Motor neuron (in vitro differentiated cells): ENCODE results near the gene ANKRD61. TPM values are rescaled to one million over a fixed set of nuclear protein-coding genes. Genes with fewer than 3 reads are reported as not detected.

ENCODE experiments used
- ATAC-seq, 8 experiments: fragments of 200-7000 bp; cut with Tn5 transposase; replicated peaks in 6 of 8; 2 replicates each; pipeline ENCODE4 v1.8.0; 2021; ENCODE audit warnings: mild to moderate bottlenecking in 8 of 8, moderate library complexity in 8 of 8
- H3K27ac ChIP-seq, 2 donors: fragments of 250-450 bp; sonication (Bioruptor Pico); 2 replicates each; pipeline ENCODE4 v1.9.0; 2021; ENCODE audit warnings: antibody characterized with exemption in 2 of 2, mild to moderate bottlenecking in 2 of 2, moderate library complexity in 1 of 2
- H3K4me1 ChIP-seq, 2 donors: fragments of 250-450 bp; sonication (Bioruptor Pico); replicated peaks in 1 of 2; 2 replicates each; pipeline ENCODE4 v1.6.1; 2021; ENCODE audit warnings: antibody characterized with exemption in 2 of 2, mild to moderate bottlenecking in 2 of 2, moderate library complexity in 1 of 2
- H3K4me3 ChIP-seq, 5 donors: fragments of 250-450 bp; sonication (Bioruptor Pico); 2 replicates each; pipeline ENCODE4 v1.9.0; 2021; ENCODE audit warnings: antibody characterized with exemption in 5 of 5, mild to moderate bottlenecking in 5 of 5, moderate library complexity in 4 of 5
- WGBS, 10 experiments: fragments of 450-650 bp; shearing (Covaris generic); methylation state at CpG; one replicate each; pipeline ENCODE4 v1.0.0; 2022; 5-methylcytosine and 5-hydroxymethylcytosine counted together
- in situ Hi-C, 9 experiments: fragments of 400-800 bp; cut with MboI; loops; one replicate each; pipeline ENCODE4 v1.15.0; 2021; ENCODE audit warnings: low sequenced_read_pairs in 9 of 9, low pct_unique_long_range_greater_than_20kb in 2 of 9; ENCODE audit not compliant: unreplicated experiment in 9 of 9
- total RNA-seq, 8 experiments: library from RNA; unstranded; fragments of 300-600 nt; gene quantifications; 2 replicates each; pipeline versions ENCODE4 v1.2.3 to v1.2.4, GENCODE V29; 2022

Gene ANKRD61
- total RNA-seq, 8 experiments from 2014 or later = 0.71 to 3.6 (median 1.5) TPM

GRCh38 chr7:6020371-6021286 lies 10.5 kb upstream of the ANKRD61 start:
- in situ Hi-C loops = no loop called here
- no peak for ATAC-seq
- Histone ChIP-seq H3K27ac (no peak overlapping the region), H3K4me3 (no peak overlapping the region), H3K4me1 (peaks cover 9 to 15% of the 10 kb centered on the region in 2 donors)
- 80 to 100% (median 93%) methylated on average over 3 to 11 of the region's 11 CpGs; no CpG with 5 or more reads in 2 of the 10 experiments for WGBS, 10 experiments

GRCh38 chr7:6022707-6023106 lies 8.5 kb upstream of the ANKRD61 start:
- WGBS, 10 experiments = 100% methylated on average over 2 of the region's 3 CpGs; no CpG with 5 or more reads in 9 of the 10 experiments
- in situ Hi-C loops = no loop called here

GRCh38 chr7:6023974-6024435 lies 7.2 kb upstream of the ANKRD61 start:
- no peak for ATAC-seq
- no peak overlapping the region for H3K27ac ChIP-seq
- WGBS, 10 experiments = 80 to 100% (median 97%) methylated on average over 1 to 7 of the region's 7 CpGs; no CpG with 5 or more reads in 1 of the 10 experiments
- no peak overlapping the region for H3K4me3 ChIP-seq
- in situ Hi-C loops = no loop called here
- H3K4me1 ChIP-seq = no peaks in the 10 kb centered on the region

More at GRCh38 chr7:6022707-6023106, 8.5 kb upstream of the ANKRD61 start:
- H3K4me3 ChIP-seq = no peak overlapping the region
- no peaks in the 10 kb centered on the region for H3K4me1 ChIP-seq
- ATAC-seq = no peak
- H3K27ac ChIP-seq = no peak overlapping the region

GRCh38 chr7:6026011-6026819 lies 5.0 kb upstream of the ANKRD61 start:
- in situ Hi-C loops = no loop called here
- 40 to 100% (median 90%) methylated on average over 1 to 12 of the region's 22 CpGs; no CpG with 5 or more reads in 1 of the 10 experiments for WGBS, 10 experiments
- no peaks in the 10 kb centered on the region for H3K4me1 ChIP-seq
- H3K27ac ChIP-seq = no peak overlapping the region
- H3K4me3 ChIP-seq = no peak overlapping the region
- peak in 5 of 8 experiments; percentile 18 to 93 (median 92) for ATAC-seq

- Histone ChIP-seq H3K4me3 (no peak overlapping the region), H3K27ac (no peak overlapping the region), H3K4me1 (no peaks in the 10 kb centered on the region)
- ATAC-seq = peak in 1 of 8 experiments; percentile 9
- WGBS, 10 experiments = 78 to 96% (median 88%) methylated on average over 2 to 9 of the region's 12 CpGs; no CpG with 5 or more reads in 2 of the 10 experiments
- in situ Hi-C loops = no loop called here
Observed at GRCh38 chr7:6026820-6027311, 4.3 kb upstream of the ANKRD61 start.

GRCh38 chr7:6027806-6028365 lies 3.3 kb upstream of the ANKRD61 start:
- Histone ChIP-seq H3K4me3 (no peak overlapping the region), H3K27ac (no peak overlapping the region), H3K4me1 (no peaks in the 10 kb centered on the region)
- no peak for ATAC-seq
- in situ Hi-C loops = no loop called here
- WGBS, 10 experiments = 100% methylated on average over 1 of the region's 1 CpG; no CpG with 5 or more reads in 8 of the 10 experiments

GRCh38 chr7:6028563-6028962 lies 2.6 kb upstream of the ANKRD61 start:
- no peak overlapping the region for H3K27ac ChIP-seq
- H3K4me3 ChIP-seq = no peak overlapping the region
- 70 to 100% (median 96%) methylated on average over 2 to 5 of the region's 5 CpGs; no CpG with 5 or more reads in 2 of the 10 experiments for WGBS, 10 experiments
- H3K4me1 ChIP-seq = no peaks in the 10 kb centered on the region
- in situ Hi-C loops = no loop called here
- ATAC-seq = no peak

- no peak overlapping the region for H3K27ac ChIP-seq
- WGBS, 10 experiments = 83 to 100% methylated on average over 1 to 2 of the region's 3 CpGs; no CpG with 5 or more reads in 8 of the 10 experiments
- H3K4me3 ChIP-seq = no peak overlapping the region
- ATAC-seq = no peak
- in situ Hi-C loops = no loop called here
- H3K4me1 ChIP-seq = no peaks in the 10 kb centered on the region
Observed at GRCh38 chr7:6031567-6031966, 391 bp downstream of the ANKRD61 start.

- no peak overlapping the region for H3K27ac ChIP-seq
- H3K4me3 ChIP-seq = no peak overlapping the region
- 72 to 100% (median 95%) methylated on average over 3 to 5 of the region's 5 CpGs; no CpG with 5 or more reads in 4 of the 10 experiments for WGBS, 10 experiments
- in situ Hi-C loops = no loop called here
- ATAC-seq = no peak
- H3K4me1 ChIP-seq = no peaks in the 10 kb centered on the region
Observed at GRCh38 chr7:6032167-6032566, 991 bp downstream of the ANKRD61 start.

GRCh38 chr7:6032641-6033040 lies 1.5 kb downstream of the ANKRD61 start:
- no peak overlapping the region for H3K4me3 ChIP-seq
- no peak for ATAC-seq
- no peak overlapping the region for H3K27ac ChIP-seq
- in situ Hi-C loops = no loop called here
- 17 to 98% (median 86%) methylated on average over 1 to 6 of the region's 7 CpGs; no CpG with 5 or more reads in 1 of the 10 experiments for WGBS, 10 experiments
- H3K4me1 ChIP-seq = no peaks in the 10 kb centered on the region

- 88 to 100% (median 96%) methylated on average over 3 to 9 of the region's 10 CpGs; no CpG with 5 or more reads in 3 of the 10 experiments for WGBS, 10 experiments
- H3K4me1 ChIP-seq = no peaks in the 10 kb centered on the region
- in situ Hi-C loops = no loop called here
- no peak overlapping the region for H3K4me3 ChIP-seq
- no peak overlapping the region for H3K27ac ChIP-seq
- no peak for ATAC-seq
Observed at GRCh38 chr7:6035165-6035564, 4.0 kb downstream of the ANKRD61 start.

GRCh38 chr7:6035686-6036085 lies 4.5 kb downstream of the ANKRD61 start:
- no peak overlapping the region for H3K27ac ChIP-seq
- no peaks in the 10 kb centered on the region for H3K4me1 ChIP-seq
- H3K4me3 ChIP-seq = no peak overlapping the region
- in situ Hi-C loops = no loop called here
- 70 to 100% (median 92%) methylated on average over 1 to 10 of the region's 13 CpGs; no CpG with 5 or more reads in 2 of the 10 experiments for WGBS, 10 experiments
- ATAC-seq = peak in 1 of 8 experiments; percentile 40
